Omental fat pad (tissue), 4 donors: Measurements from ENCODE around the gene CIROP. TPM values are rescaled to one million over a fixed set of nuclear protein-coding genes. Genes with fewer than 3 reads are reported as not detected.

Experiments used
- ATAC-seq: fragments of 150-250 bp; one replicate; pipeline ENCODE4 v1.9.1; 2016; ENCODE audit warnings: mild to moderate bottlenecking, moderate library complexity; ENCODE audit not compliant: low FRiP score
- DNase-seq: peaks from one replicate; pipeline ENCODE4 v3.0.0-alpha.2; 2019; ENCODE audit warnings: low spot score
- total RNA-seq, 4 donors: library from RNA; depleted of rRNA; stranded (reverse); fragments of >200 nt; gene quantifications; one replicate each; pipeline ENCODE4 v1.1.0, GENCODE V29; 2016
- TF ChIP-seq, protein P1 (sequence below), 3 donors: fragments of 450-650 bp; IDR thresholded peaks; one replicate each; pipeline ENCODE4 v1.5.1; 2016 to 2017; ENCODE audit warnings: antibody characterized with exemption in 3 of 3, mild to moderate bottlenecking in 3 of 3, moderate library complexity in 2 of 3

The CIROP gene
- total RNA-seq, 4 donors from 2014 or later = 0.25 TPM; not detected in 3

GRCh38 chr14:23101986-23102625, 2.7 kb downstream of the CIROP start:
- ATAC-seq (no peak), DNase-seq (no peak)
- TF ChIP-seq, protein P1, sequence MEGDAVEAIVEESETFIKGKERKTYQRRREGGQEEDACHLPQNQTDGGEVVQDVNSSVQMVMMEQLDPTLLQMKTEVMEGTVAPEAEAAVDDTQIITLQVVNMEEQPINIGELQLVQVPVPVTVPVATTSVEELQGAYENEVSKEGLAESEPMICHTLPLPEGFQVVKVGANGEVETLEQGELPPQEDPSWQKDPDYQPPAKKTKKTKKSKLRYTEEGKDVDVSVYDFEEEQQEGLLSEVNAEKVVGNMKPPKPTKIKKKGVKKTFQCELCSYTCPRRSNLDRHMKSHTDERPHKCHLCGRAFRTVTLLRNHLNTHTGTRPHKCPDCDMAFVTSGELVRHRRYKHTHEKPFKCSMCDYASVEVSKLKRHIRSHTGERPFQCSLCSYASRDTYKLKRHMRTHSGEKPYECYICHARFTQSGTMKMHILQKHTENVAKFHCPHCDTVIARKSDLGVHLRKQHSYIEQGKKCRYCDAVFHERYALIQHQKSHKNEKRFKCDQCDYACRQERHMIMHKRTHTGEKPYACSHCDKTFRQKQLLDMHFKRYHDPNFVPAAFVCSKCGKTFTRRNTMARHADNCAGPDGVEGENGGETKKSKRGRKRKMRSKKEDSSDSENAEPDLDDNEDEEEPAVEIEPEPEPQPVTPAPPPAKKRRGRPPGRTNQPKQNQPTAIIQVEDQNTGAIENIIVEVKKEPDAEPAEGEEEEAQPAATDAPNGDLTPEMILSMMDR (IDR thresholded peaks at IDR 0.05) = no peak

DNA sequence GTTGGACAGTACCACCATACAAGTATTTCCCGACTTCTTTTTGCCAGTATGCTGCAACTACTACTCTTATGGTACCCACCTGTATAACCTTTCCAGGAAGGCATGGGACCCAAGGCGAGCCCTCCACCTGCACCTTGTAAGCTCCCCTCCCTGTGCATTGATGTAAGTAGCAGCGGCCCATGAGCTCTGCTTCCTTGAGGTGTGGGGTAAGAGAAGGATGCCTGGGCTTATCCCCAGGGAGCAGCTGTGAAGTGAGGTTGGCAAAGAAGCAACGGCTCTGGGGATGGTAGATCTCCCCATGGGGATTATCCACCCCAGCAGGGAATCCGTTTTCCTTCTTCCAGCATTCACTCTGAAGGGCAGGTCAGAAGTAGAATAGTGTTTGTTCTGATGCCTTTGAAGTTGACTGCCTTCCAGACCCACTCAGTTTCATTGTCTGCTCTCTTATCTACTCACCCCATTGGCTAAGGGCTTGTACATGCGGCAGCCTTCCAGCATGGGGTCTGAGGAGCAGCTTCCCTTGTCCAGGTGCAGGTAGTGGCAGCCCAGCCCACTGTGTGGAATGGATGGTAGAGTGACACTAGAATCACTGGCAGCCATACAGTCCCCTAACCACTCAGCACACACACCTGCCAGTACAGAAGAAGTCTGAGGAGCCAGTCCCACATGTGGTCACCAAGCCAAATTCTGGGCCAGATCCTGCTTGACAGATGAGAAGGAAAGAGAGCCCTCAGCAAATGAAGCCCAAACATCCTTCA, 3.4 kb downstream of the CIROP start:
- TF ChIP-seq, protein P1 (IDR thresholded peaks at IDR 0.05) = no peak
- no peak for ATAC-seq
- DNase-seq = no peak

DNA sequence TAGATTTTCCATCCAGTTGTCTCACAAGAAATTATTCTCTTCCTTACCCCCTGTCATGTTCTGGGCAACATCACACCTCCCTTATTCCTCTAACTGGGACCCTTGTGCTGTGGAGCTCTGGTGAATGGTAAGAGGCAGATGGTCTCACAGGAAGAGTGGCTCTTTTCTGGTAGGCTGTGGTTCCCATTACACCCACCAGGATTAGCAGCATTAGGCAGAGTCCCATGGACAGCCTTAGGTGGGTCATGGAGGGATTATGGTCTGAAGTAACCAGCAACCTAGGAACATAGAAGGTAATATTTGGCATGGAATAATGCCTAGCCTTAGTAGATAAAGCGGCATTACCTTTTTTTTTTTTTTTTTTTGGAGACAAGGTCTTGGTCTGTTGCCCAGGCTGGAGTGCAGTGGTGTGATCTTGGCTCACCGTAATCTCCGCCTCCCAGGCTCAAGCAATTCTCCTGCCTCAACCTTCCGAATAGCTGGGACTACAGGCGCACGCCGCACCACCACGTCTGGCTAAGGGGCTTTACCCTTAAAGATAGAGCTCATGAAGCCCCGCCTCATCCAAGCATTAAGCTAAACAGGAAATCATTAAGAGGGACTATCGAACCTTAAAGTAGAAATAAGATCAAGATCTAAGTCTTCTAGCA, 5.5 kb downstream of the CIROP start:
- DNase-seq (no peak), ATAC-seq (no peak)
- TF ChIP-seq, protein P1 (IDR thresholded peaks at IDR 0.05) = no peak

DNA sequence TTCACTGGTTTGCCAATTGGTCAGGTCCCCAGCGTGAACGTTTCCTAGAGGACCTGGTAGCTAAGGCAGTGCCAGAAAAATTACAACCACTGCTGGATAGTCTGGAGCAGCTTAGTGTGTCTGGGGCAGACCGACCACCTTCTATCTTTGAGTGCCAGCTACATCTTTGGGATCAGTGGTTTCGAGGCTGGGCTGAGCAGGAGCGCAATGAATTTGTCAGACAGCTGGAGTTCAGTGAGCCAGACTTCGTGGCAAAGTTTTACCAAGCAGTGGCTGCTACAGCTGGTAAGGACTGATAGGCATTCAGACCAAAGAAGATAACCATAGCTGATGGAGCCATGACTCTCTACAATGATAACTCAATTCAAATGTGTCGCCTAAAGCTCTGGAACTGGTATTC, 7.0 kb downstream of the CIROP start:
- ATAC-seq = no peak
- no peak for DNase-seq
- TF ChIP-seq, protein P1 (IDR thresholded peaks at IDR 0.05) = no peak

GRCh38 chr14:23095196-23096108, 9.3 kb downstream of the CIROP start, which contains the start of gene C14orf119:
Gene C14orf119 (plus strand): TSS chr14:23095505. CDS start chr14:23097659, 2,154 bp downstream.
- DNase-seq (peak; percentile 100), ATAC-seq (peak; percentile 96)
- TF ChIP-seq, protein P1 (IDR thresholded peaks at IDR 0.05) = no peak

GRCh38 chr14:23094666-23095195, 10.1 kb downstream of the CIROP start, which contains the start of gene ACIN1:
Gene ACIN1 (minus strand): TSS chr14:23095136. CDS start chr14:23095112, 24 bp downstream.
- TF ChIP-seq, protein P1 (IDR thresholded peaks at IDR 0.05) = no peak
- DNase-seq (peak; percentile 47), ATAC-seq (peak; percentile 80)
